DOHH2 (cell line): Measurements from ENCODE around the gene KCNMA1.

Experiments used
- H3F3A ChIP-seq: fragments of 200-600 bp; sonication (generic), shearing (Covaris generic); 2 replicates; pipeline ENCODE4 v1.6.0; 2016; ENCODE audit warnings: antibody characterized with exemption, mild to moderate bottlenecking; ENCODE audit not compliant: control insufficient read depth, insufficient read depth
- H3K27ac ChIP-seq: fragments of 200-600 bp; sonication (generic); 2 replicates; pipeline ENCODE4 v1.5.1; 2014; ENCODE audit warnings: low read depth, mild to moderate bottlenecking, low read length, moderate library complexity
- H3K27me3 ChIP-seq: fragments of 200-600 bp; sonication (generic); 2 replicates; pipeline ENCODE4 v1.6.1; 2014; ENCODE audit warnings: mild to moderate bottlenecking, low read length, mixed read lengths; ENCODE audit not compliant: control insufficient read depth
- H3K36me3 ChIP-seq: fragments of 200-600 bp; sonication (generic); 2 replicates; pipeline ENCODE4 v1.6.1; 2014; ENCODE audit warnings: mild to moderate bottlenecking, low read length, moderate library complexity, mixed read lengths; ENCODE audit not compliant: control insufficient read depth
- H3K4me1 ChIP-seq: fragments of 200-600 bp; sonication (generic); 2 replicates; pipeline ENCODE4 v1.6.1; 2014; ENCODE audit warnings: mild to moderate bottlenecking, low read length, mixed read lengths; ENCODE audit not compliant: control insufficient read depth
- H3K4me2 ChIP-seq: fragments of 200-600 bp; sonication (generic); 2 replicates; pipeline ENCODE4 v1.6.0; 2014; ENCODE audit warnings: mild to moderate bottlenecking, low read length, moderate library complexity
- H3K4me3 ChIP-seq: fragments of 200-600 bp; sonication (generic); 2 replicates; pipeline ENCODE4 v1.5.1; 2014; ENCODE audit warnings: mild to moderate bottlenecking, low read length, mixed read lengths
- H3K79me2 ChIP-seq: fragments of 200-600 bp; sonication (generic); 2 replicates; pipeline ENCODE4 v1.6.1; 2014; ENCODE audit warnings: mild to moderate bottlenecking, low read length, mixed read lengths; ENCODE audit not compliant: control insufficient read depth
- H3K9me2 ChIP-seq: fragments of 200-600 bp; sonication (generic); replicated peaks from 2 replicates; pipeline ENCODE4 v1.6.1; 2014; ENCODE audit warnings: mild to moderate bottlenecking, low read length, mixed read lengths; ENCODE audit not compliant: control insufficient read depth
- H3K9me3 ChIP-seq: fragments of 200-600 bp; sonication (generic); 2 replicates; pipeline ENCODE4 v1.6.1; 2014; ENCODE audit warnings: antibody characterized with exemption, low read length, mixed read lengths; ENCODE audit not compliant: control insufficient read depth, insufficient read depth
- H4K20me1 ChIP-seq: fragments of 200-600 bp; sonication (generic); 2 replicates; pipeline ENCODE4 v1.6.0; 2014; ENCODE audit warnings: low read depth, mild to moderate bottlenecking, antibody characterized with exemption, low read length, moderate library complexity; ENCODE audit not compliant: control insufficient read depth, insufficient read depth
- CTCF ChIP-seq: fragments of 200-600 bp; sonication (generic); IDR thresholded peaks from one replicate; pipeline ENCODE4 v1.5.1; 2014; ENCODE audit warnings: antibody characterized with exemption, mild to moderate bottlenecking, low read depth, low read length; ENCODE audit not compliant: poor library complexity, severe bottlenecking
- EZH2phosphoT487 ChIP-seq: fragments of 200-600 bp; sonication (generic); IDR thresholded peaks from 2 replicates; pipeline ENCODE4 v1.6.1; 2017; ENCODE audit warnings: borderline replicate concordance, mild to moderate bottlenecking, antibody characterized with exemption, low read length, moderate library complexity, mixed read lengths

KCNMA1 gene

GRCh38 chr10:77510294-77510693 lies 127.3 kb downstream of the KCNMA1 start:
- Histone ChIP-seq H4K20me1 (no peaks in the 10 kb centered on the region), H3K9me3 (no peaks in the 10 kb centered on the region), H3K4me2 (no peak overlapping the region), H3K9me2 (no peaks in the 10 kb centered on the region), H3K4me3 (no peak overlapping the region), H3K27me3 (peaks cover 22% of the 10 kb centered on the region), H3K36me3 (no peaks in the 10 kb centered on the region), H3K79me2 (no peaks in the 10 kb centered on the region), H3F3A (no peaks in the 10 kb centered on the region), H3K27ac (no peak overlapping the region), H3K4me1 (no peaks in the 10 kb centered on the region)
- TF ChIP-seq EZH2phosphoT487: no peak
- TF ChIP-seq CTCF: no peak

GRCh38 chr10:77509391-77509790 lies 128.2 kb downstream of the KCNMA1 start:
- no peak overlapping the region for H3K4me3 ChIP-seq
- no peaks in the 10 kb centered on the region for H4K20me1 ChIP-seq
- H3K36me3 ChIP-seq: no peaks in the 10 kb centered on the region
- no peaks in the 10 kb centered on the region for H3K9me2 ChIP-seq
- no peaks in the 10 kb centered on the region for H3K4me1 ChIP-seq
- H3K27ac ChIP-seq: no peak overlapping the region
- H3K9me3 ChIP-seq: no peaks in the 10 kb centered on the region
- H3K27me3 ChIP-seq: peaks cover 29% of the 10 kb centered on the region
- no peak overlapping the region for H3K4me2 ChIP-seq
- no peaks in the 10 kb centered on the region for H3K79me2 ChIP-seq
- no peak for TF ChIP-seq EZH2phosphoT487
- no peak for TF ChIP-seq CTCF
- no peaks in the 10 kb centered on the region for H3F3A ChIP-seq

- Histone ChIP-seq H3K4me3 (no peak overlapping the region), H3K27me3 (peaks cover 20% of the 10 kb centered on the region), H3K27ac (no peak overlapping the region), H3K4me1 (no peaks in the 10 kb centered on the region), H3K9me3 (no peaks in the 10 kb centered on the region), H3K79me2 (no peaks in the 10 kb centered on the region), H3K9me2 (no peaks in the 10 kb centered on the region), H3F3A (no peaks in the 10 kb centered on the region), H3K36me3 (no peaks in the 10 kb centered on the region), H4K20me1 (no peaks in the 10 kb centered on the region), H3K4me2 (no peak overlapping the region)
- no peak for TF ChIP-seq CTCF
- TF ChIP-seq EZH2phosphoT487: no peak
Observed at GRCh38 chr10:77507291-77507880, 130.2 kb downstream of the KCNMA1 start.
